Measurements from ENCODE around the gene PDLIM5.

DNA sequence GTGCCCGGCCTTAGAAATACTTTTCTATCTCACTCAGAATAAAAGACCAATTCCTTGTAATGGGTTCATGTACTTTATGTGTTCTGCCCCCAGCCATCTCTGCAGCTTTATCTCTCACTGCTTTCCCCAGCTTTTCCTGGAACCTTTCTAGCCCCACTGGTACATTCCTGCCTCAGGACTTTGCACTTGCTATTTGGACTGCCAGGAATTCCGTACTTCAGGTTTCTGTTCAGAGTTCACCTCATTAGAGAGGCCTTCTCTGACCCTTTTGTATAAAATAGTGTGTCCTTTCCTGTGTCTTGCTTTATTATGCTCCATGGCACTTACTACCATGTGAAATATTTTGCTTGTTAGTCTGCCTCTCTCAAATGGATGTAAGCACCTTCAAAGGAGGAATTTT is 112.5 kb downstream of the PDLIM5 start:
- TF ChIP-seq, protein P1, sequence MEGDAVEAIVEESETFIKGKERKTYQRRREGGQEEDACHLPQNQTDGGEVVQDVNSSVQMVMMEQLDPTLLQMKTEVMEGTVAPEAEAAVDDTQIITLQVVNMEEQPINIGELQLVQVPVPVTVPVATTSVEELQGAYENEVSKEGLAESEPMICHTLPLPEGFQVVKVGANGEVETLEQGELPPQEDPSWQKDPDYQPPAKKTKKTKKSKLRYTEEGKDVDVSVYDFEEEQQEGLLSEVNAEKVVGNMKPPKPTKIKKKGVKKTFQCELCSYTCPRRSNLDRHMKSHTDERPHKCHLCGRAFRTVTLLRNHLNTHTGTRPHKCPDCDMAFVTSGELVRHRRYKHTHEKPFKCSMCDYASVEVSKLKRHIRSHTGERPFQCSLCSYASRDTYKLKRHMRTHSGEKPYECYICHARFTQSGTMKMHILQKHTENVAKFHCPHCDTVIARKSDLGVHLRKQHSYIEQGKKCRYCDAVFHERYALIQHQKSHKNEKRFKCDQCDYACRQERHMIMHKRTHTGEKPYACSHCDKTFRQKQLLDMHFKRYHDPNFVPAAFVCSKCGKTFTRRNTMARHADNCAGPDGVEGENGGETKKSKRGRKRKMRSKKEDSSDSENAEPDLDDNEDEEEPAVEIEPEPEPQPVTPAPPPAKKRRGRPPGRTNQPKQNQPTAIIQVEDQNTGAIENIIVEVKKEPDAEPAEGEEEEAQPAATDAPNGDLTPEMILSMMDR (IDR thresholded peaks at IDR 0.05; ENCODE audit: low read depth, low read length, poor library complexity, severe bottlenecking): no peak
- TF ChIP-seq EZH2phosphoT487 (IDR thresholded peaks at IDR 0.05; ENCODE audit: borderline replicate concordance, low read length): no peak
